Inferior parietal cortex (tissue), 1 donor: Measurements from ENCODE around the gene TBC1D21.

Experiments used
- DNase-seq: peaks from one replicate; pipeline ENCODE4 v3.0.0-alpha.2; 2016; ENCODE audit errors: extremely low spot score

TBC1D21 gene

DNA sequence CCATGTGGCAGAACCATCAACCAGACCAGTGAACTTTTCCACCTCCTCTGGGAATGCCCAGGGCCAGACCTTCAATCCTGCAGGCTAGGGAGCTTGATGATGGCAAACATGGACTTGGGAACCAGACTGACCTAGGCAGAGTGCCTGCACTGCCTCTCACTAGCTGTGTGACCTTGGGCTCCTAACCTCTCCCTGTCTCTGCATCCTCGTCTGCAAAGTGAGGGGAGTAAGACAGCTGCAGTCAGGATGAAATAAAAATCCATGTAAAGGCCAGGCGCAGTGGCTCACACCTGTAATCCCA is 35.4 kb downstream of the TBC1D21 start:
- no peak for DNase-seq

DNA sequence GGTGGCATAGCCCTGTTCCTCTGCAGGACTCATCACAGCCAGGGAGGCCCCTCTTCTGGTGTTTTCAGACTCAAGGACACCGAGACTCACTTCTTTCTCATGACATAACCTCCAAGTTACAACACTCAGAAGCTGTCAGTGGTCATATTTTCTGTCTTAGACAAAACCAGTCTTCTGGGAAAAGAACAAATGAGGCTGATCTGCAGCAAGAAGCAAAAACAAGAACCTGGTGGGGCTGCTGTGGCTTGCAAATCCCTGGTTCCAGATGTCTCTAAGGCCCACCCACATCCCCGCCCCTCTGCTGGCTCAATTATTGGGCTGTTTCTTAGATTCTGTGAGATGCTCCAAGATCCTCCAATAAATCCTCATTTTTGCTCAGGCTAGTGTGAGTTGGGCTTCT is 36.3 kb downstream of the TBC1D21 start:
- no peak for DNase-seq

DNA sequence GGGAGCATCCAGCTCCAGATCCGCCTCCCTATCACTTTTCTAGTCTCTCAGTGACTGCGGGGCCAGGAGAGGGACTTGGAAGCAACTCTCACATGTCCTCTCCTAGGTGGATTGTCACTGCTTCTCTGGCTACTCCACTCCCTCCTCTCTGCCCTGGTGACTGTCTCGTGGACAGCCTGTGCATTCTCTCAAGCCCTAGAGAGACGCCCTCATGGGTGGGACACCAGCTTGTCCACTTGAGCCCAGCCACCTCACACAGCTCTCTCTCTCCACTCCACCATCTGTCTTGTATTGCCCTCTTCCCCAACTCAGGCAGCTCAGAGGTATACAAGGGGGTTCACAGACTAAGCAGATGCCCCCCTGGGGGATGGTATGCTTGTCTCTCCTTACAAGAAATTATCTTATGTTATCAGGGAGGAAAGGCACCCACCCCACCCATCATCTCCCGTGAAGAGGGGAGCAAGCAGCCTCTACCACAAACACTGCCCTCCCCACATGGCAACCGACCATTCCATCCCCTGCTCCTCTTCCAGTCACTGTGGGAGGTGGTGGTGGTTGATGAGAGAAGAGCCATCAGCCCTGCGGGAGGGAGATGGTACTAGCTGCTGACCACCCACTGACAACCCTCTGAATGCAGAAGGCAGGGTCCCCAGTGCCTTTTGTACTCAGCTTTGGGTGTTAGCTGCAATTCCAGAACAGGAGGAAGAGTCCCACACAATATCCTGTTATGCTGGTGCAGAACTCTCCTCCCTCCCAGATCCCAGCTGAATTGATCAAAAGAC is 37.3 kb downstream of the TBC1D21 start:
- no peak for DNase-seq

DNA sequence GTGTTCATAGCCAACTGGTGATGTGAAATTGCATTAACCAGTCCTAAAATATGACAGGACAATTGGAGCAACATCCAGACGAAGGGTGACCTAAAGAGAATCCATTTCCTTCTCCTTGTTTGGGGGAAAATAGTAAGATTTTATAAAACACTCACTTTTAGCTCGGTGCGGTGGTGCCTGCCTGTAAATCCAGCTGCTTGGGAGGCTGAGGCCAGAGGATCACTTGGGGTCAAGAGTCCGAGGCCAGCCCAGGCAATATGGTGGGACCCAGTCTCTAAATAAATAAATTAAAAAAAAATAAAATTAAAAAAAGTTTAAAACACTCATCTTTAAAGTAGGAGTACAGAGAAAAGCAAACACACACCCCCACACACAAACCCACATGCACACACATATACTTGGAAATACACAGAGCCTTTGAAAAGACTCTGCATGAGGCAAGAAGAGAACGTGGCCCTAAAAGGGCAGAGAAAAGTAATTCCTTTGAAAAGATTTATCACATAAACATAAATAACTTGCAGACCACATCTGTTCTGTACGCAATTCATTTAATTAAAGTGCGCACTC is 38.7 kb downstream of the TBC1D21 start:
- no peak for DNase-seq

DNA sequence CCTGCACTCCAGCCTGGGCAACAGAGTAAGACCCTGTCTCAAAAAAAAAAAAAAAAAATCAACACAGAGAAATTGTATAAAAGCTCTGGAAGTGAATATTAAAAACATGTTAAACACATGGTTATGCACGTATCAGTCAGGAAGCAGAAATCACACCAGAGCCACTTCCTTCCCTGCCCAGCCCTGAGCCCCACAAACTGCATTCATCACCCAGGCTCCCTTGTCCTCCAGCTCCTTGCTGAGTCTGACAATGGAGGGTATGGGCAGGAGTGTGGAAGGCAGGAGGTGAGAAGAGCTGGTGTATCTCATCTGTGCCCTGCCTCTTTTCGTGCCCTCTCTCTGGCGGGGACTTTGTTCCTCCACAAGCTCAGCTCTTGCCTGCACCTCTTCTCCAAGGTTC is 40.8 kb downstream of the TBC1D21 start:
- DNase-seq, result no peak

DNA sequence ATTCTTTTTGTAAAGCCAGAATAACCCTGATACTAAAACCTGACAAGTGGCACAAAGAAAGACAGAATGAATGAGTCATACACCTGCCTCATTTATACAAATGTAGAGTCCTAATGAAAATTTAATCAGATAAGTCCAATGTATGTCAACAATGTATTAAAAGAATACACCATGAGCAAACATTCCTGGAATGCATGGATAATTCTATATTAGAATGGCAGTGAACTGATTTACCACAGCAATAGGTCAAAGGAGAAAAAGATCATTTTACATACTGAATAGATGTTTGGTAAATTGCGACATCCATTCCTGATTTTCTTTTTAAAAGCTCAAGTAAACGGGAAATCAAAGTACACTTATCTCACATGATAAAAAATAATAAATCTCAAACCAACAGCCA is 41.7 kb downstream of the TBC1D21 start:
- no peak for DNase-seq

DNA sequence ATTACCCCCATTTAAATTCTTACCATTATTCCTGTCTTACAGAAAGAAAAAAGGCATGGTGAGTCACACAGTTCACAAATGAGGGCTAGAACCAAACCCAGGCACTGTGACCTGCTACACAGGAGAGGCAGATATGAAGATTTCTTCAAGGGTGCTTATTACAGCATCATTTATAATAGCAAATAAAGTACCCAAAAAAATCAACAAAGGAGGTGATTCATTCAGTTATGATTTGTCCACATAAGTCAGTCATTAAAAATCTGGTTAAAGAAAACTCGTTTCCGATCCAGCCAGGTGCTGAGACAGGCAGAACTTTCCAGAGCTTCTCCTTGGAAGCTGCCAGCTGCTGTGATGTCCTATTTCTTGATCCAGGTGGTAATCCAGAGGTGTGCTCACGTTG is 45.4 kb downstream of the TBC1D21 start:
- no peak for DNase-seq

DNA sequence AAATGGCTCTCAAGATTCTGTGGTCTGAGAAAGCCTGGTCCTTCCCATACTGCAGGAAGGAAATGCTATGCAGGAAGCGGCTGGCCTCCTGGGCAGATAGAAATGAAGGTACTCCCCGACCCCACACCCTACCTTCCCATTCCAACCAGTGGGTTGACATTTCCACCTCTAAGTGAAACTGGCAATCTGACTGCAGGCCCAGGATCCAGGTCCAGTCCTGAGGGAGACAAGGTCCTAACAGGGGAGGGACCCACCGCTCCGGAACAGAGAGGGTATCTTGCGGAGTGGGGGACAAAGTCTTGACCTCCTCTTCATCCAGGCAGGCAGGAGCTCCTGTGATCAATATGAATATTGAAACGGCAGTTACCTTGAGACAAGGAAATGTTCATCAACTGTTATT is 46.3 kb downstream of the TBC1D21 start:
- no peak for DNase-seq

DNA sequence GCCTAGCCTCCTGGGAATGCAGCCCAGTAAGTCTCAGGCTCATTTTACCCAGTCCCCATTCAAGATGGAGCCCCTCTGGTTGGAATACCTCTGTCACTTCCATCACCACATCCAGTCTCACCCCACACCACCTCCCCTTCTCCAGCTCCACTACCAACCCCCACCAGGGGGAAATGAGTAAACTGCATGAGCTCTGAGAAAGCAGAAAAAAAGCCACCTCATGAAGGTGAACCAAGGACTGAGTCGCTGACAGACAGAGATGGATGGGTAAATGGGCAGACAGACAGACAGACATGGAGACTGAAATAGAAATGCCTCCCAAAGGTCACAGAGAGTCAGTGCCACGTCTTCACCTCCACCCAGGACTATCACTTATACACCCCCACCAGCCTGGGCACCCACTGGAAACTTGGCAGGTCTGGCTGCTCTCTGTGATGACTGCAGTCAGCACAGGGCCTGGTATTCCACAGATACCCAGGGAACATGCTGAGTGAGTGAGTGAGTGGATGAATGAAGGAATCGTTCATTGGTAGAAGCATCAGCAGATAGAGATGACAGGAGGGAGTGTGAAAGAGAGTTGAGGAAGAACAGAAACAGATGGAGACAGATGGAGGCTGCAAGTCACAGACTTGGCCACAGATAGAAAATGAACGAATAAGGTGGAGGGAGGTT is 48.0 kb downstream of the TBC1D21 start:
- DNase-seq, result no peak

DNA sequence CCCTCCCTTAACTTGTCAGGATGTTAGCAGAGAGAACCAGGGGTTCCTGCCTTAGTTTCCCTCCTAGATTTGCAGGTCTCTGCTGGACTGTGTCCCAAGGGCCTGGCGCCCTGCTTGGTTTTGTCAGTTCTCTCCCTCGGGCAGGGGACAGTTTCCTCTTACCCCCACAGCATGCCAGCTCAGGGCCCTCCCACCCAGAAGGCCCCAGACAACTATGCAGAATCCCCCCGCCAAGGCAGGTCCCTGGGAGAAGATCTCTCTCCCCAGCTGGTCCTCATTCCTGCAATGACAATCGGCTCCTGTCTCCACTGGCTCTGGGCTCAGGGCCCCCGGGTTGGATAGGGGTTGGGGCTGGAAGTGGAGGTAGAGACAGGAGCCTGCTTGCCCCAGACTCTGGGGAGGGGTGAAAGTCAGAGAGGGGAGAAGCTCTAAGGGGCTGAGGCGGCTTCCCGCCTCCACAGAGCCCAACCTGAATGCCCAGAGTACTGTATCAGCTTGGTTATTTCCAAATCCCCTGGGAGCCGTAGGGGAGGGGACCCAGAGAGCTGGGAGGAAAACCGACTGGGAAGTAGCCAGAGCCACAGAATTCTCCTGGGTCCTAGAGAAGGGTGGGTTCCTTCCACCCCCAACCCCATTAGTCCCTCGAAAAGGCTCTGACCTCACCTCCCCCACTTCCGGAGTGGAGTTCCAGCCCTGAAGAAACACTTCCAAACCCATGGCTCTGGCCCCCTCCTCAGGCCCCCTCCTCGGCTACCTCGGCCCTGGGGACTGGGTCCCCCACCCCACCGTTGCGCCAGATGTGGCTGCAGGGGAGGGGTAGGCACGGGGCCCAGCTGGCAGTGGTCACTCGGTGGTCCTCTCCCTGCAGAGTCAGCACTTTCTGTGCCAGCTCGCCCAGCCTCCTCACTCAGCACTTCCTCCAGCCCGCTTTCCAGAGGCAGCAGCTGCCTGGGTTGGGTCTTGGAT is 49.1 kb downstream of the TBC1D21 start:
- DNase-seq, result no peak

DNA sequence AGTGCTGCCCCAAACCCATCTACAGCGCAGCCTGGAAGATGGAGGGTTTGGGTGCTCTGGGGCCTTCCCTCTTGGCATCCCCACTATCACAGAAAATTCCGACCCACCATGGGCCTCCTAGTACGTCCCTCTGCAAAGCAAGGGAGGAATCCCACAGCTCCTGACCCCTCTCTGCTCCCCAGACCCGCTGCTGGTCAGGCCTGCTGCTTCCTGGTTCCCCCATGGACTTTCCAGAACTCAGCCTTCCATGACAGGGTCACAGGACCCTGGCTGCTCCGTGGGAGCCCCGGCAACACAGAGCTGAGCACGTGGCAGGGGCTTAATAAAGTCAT is 49.8 kb downstream of the TBC1D21 start:
- no peak for DNase-seq

DNA sequence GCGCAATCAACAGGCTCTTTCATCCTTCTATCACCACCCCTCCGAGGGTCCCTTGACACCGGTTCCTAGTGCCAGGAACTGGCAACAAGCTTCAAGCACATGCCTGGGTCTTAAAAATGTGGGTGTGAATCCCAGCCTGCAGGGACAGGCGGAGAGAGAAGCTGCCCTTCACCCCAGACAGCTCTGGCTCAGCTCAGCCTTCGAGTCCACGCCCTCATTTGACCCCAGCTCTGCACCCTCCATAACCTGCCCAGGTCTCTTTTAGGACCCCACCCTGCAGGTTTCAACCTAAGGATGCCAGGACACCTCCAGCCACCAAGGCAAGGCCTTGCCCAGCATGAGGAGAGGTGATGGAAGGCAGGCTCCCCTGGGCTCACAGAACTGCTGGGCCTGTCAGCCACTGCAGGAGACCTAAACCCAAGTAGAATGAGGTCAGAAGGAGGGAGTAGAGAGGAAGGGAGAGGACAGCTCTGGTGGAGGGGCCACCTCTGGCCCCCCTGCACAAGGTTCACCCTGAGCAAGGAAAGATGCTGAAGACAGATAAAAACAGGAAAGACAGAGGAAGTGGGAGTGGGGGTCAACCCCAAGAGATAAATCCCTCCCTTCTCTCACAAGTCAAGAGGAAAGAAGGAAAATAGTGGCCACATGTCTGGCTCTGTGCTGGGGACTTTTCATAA is 50.3 kb downstream of the TBC1D21 start:
- no peak for DNase-seq

DNA sequence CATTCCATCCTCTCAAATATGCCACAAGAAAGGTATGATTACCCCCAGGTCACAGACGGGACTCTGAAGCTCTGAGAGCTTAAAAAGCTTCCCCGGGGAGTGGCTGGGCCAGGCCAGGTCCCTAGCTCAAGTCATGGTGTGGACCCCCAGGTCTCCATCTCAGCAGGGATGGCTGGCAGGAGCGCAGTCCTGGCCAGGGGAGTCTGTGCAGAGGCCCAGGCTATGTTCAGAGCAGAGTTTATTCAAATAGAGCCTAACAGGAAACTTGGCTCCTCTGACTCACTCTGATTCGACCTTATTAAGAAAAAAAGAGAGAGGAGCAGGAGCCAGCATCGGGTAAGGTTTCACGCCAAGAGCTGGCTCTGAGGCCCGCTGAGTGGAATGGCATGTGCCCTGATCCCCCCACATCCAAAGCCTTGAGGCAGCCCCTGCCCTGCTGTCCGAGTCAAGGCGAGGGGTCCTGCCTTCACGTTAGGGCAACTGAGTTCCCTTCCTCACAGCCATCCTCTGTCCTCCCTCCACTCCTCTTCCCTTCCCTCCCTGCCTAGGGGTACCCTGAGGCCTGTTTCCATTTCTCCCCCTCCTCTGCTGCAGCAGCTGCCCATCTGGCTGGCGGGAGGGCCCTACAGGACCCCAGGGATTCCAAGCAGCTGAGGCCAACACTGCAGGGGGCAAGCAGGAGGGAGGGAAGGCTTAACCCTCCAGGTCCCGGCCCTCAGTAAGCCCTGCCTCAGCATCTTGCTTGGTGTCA is 51.0 kb downstream of the TBC1D21 start:
- DNase-seq, result no peak

DNA sequence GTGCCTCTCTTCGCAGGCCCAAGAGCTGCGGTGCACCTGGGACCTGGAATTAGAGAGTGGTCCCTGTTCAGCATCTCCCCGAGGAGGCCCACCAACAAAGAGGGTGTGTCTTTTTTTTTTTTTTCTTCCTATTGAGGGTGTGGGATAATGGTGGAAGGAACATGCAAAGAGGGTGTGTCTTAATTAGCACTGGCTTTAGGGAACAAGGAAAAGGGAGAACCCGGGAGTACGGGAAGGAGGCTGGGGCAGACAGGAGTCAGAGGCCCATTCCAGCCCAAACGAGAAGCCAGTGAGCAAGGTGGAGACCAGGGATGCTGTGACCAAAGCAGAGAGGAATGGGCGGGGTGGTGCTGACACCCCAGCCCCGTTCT is 52.5 kb downstream of the TBC1D21 start:
- DNase-seq, result no peak

DNA sequence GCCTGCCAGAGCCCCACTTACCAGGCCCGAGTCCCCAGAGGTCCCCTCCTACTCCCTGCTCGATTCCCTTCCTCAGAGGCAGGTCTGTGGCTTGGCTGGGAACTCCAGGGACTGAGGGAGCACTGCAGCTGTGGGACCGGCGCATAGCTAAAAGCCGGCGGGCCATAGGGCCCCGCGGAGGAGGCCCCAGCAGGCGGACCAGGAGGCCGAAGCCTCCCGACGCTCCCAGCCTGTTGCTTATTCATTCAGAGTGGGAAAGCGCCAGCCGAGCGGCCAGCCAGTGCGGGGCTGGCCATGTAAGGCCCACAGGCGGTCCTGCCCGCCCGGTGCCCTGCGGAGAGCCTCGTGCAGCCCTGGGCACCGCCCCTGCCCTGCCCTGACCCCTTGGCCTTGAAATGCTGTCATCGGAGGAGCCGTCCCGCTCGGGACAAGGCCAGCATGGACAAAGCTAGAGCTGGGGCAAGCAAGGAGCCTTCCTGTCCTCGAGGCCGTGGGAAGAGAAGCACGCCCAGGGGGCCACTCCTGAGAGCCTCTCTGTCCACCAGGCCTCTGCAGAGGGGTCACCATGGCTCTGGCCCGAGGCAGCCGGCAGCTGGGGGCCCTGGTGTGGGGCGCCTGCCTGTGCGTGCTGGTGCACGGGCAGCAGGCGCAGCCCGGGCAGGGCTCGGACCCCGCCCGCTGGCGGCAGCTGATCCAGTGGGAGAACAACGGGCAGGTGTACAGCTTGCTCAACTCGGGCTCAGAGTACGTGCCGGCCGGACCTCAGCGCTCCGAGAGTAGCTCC is 53.0 kb downstream of the TBC1D21 start, which contains the start of gene LOXL1:
Gene LOXL1, plus strand, starts transcription at position 244 of the 784 bp plus-strand sequence. Its CDS starts 322 bp downstream, at position 566.
- no peak for DNase-seq

DNA sequence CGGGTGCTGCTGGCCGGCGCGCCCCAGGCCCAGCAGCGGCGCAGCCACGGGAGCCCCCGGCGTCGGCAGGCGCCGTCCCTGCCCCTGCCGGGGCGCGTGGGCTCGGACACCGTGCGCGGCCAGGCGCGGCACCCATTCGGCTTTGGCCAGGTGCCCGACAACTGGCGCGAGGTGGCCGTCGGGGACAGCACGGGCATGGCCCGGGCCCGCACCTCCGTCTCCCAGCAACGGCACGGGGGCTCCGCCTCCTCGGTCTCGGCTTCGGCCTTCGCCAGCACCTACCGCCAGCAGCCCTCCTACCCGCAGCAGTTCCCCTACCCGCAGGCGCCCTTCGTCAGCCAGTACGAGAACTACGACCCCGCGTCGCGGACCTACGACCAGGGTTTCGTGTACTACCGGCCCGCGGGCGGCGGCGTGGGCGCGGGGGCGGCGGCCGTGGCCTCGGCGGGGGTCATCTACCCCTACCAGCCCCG is 53.7 kb downstream of the TBC1D21 start:
- DNase-seq, result no peak

DNA sequence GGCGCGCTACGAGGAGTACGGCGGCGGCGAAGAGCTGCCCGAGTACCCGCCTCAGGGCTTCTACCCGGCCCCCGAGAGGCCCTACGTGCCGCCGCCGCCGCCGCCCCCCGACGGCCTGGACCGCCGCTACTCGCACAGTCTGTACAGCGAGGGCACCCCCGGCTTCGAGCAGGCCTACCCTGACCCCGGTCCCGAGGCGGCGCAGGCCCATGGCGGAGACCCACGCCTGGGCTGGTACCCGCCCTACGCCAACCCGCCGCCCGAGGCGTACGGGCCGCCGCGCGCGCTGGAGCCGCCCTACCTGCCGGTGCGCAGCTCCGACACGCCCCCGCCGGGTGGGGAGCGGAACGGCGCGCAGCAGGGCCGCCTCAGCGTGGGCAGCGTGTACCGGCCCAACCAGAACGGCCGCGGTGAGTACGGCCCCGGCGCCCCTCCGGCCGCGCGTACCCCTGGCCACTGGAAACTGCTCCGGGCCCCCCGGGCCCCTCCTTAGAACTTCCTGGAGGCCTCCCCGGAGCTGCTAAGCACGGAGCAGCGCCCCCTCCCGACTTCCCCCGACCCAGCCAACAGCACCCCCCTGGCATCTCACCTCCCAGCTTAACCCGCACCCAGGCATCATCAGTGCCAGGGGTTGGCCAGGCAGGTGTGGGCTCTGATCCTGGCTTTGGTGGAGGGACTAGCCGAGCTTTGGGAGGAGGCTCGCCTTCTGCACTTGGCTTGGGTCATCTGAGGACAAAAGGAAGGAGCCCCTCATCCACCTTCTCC is 54.3 kb downstream of the TBC1D21 start:
- no peak for DNase-seq

DNA sequence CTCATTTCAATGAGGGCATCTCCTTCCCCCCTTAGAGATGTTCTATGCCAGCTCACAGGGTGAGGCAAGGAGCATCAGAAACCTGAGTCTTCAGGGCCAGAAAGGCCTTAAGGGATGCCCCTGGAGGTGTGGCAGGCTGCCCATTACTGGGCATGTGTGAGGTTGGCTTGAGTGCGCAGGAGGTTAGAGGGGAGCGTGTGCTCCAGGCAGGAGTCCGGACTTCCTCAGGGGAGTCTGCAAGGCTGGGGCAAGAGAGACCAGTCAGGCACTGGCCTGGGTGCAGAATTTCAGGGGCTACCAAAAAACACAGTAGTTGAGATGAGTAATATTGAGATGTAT is 54.8 kb downstream of the TBC1D21 start:
- DNase-seq, result no peak

DNA sequence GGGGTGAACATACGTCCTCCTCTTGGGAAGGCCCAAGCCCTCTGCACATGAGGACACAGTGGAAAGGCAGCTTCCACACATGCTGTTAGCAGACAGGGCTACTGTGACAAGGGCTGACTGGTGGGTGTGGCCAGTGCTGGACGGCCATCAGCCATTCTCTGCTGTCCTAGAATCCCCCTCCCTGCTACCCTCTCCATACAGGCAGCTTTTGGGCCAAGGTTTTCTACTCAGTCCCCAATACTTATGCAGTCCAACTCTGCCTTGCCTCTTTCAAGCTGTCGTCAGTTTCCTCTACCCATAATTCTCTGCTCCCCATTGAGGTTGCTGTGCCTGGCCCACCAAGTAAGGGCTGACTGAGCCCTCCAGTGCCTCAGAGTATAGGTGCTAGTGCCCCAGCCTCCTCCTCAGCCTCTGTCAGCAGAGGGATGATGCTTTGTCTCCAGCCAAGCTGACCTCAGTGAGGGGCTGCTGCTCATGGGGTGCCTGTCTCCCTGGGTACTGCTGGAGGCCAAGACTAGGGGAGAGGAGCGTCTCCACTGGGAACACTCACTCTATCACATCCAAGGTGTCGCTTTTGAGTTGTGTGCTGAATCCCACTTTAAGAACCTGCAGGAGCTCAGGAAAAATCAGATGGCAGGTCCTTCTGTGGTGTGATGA is 55.7 kb downstream of the TBC1D21 start:
- DNase-seq, result no peak
